ENCODE measurements around the gene ENDOV. TPM values are rescaled to one million over a fixed set of nuclear protein-coding genes. Genes with fewer than 3 reads are reported as not detected.

The ENDOV gene
- total RNA-seq, 1 donor from 2014 or later = 9.7 TPM

GRCh38 chr17:80379348-80379747 is 35.6 kb upstream of the ENDOV start:
- no peaks in the 10 kb centered on the region for H3K79me2 ChIP-seq (ENCODE audit: low read depth)
- no peak overlapping the region for H3K4me2 ChIP-seq
- no peaks in the 10 kb centered on the region for H3K9me3 Mint-ChIP-seq
- H3K27me3 ChIP-seq = no peaks in the 10 kb centered on the region
- H2AFZ ChIP-seq (replicated peaks) = no peak overlapping the region
- no peak overlapping the region for H3K9ac ChIP-seq
- TF ChIP-seq EZH2phosphoT487 (IDR thresholded peaks at IDR 0.05) (no peak), EZH2 (IDR thresholded peaks at IDR 0.05) (no peak), CTCF (IDR thresholded peaks at IDR 0.05) (no peak)
- peaks cover 23% of the 10 kb centered on the region for H3K36me3 Mint-ChIP-seq
- H3F3A ChIP-seq (ENCODE audit: low read depth) = no peaks in the 10 kb centered on the region
- peaks cover 8% of the 10 kb centered on the region for H3K4me1 Mint-ChIP-seq
- H3K27me3 Mint-ChIP-seq (ENCODE audit: insufficient read depth, low read depth) = no peaks in the 10 kb centered on the region
- H3K27ac ChIP-seq = no peak overlapping the region
- H3K4me3 Mint-ChIP-seq = no peak overlapping the region
- no peak overlapping the region for H3K4me3 ChIP-seq
- H3K36me3 ChIP-seq = no peaks in the 10 kb centered on the region
- no peak for DNase-seq (ENCODE audit: low spot score)
- H3K9me3 ChIP-seq (ENCODE audit: low read depth) = no peaks in the 10 kb centered on the region
- H3K4me1 ChIP-seq = no peaks in the 10 kb centered on the region
- H3K27ac Mint-ChIP-seq = no peak overlapping the region
- no peaks in the 10 kb centered on the region for H4K20me1 ChIP-seq (ENCODE audit: low read depth)

GRCh38 chr17:80380068-80380467 is 34.9 kb upstream of the ENDOV start:
- peaks cover 23% of the 10 kb centered on the region for H3K36me3 Mint-ChIP-seq
- Histone ChIP-seq H3K9ac (peak overlapping the region; percentile 42), H2AFZ (replicated peaks) (no peak overlapping the region), H3K36me3 (no peaks in the 10 kb centered on the region), H3K4me3 (no peak overlapping the region), H3K9me3 (ENCODE audit: low read depth) (no peaks in the 10 kb centered on the region), H3F3A (ENCODE audit: low read depth) (no peaks in the 10 kb centered on the region), H3K79me2 (ENCODE audit: low read depth) (no peaks in the 10 kb centered on the region), H4K20me1 (ENCODE audit: low read depth) (no peaks in the 10 kb centered on the region), H3K27ac (no peak overlapping the region), H3K4me2 (no peak overlapping the region), H3K27me3 (no peaks in the 10 kb centered on the region), H3K4me1 (no peaks in the 10 kb centered on the region)
- DNase-seq (ENCODE audit: low spot score) = no peak
- no peak overlapping the region for H3K27ac Mint-ChIP-seq
- TF ChIP-seq EZH2 (IDR thresholded peaks at IDR 0.05) (no peak), CTCF (IDR thresholded peaks at IDR 0.05) (no peak), EZH2phosphoT487 (IDR thresholded peaks at IDR 0.05) (no peak)
- no peaks in the 10 kb centered on the region for H3K9me3 Mint-ChIP-seq
- H3K4me1 Mint-ChIP-seq = peaks cover 8% of the 10 kb centered on the region
- H3K4me3 Mint-ChIP-seq = no peak overlapping the region
- H3K27me3 Mint-ChIP-seq (ENCODE audit: insufficient read depth, low read depth) = no peaks in the 10 kb centered on the region

GRCh38 chr17:80380555-80381002 is 34.4 kb upstream of the ENDOV start:
- Histone ChIP-seq H4K20me1 (ENCODE audit: low read depth) (no peaks in the 10 kb centered on the region), H3K27ac (no peak overlapping the region), H3K4me3 (no peak overlapping the region), H3F3A (ENCODE audit: low read depth) (no peaks in the 10 kb centered on the region), H3K4me1 (no peaks in the 10 kb centered on the region), H3K9ac (no peak overlapping the region), H3K9me3 (ENCODE audit: low read depth) (no peaks in the 10 kb centered on the region), H3K27me3 (no peaks in the 10 kb centered on the region), H3K79me2 (ENCODE audit: low read depth) (no peaks in the 10 kb centered on the region), H3K4me2 (no peak overlapping the region), H2AFZ (replicated peaks) (no peak overlapping the region), H3K36me3 (no peaks in the 10 kb centered on the region)
- H3K4me1 Mint-ChIP-seq = peaks cover 8% of the 10 kb centered on the region
- DNase-seq (ENCODE audit: low spot score) = no peak
- H3K4me3 Mint-ChIP-seq = no peak overlapping the region
- peaks cover 23% of the 10 kb centered on the region for H3K36me3 Mint-ChIP-seq
- no peak overlapping the region for H3K27ac Mint-ChIP-seq
- H3K9me3 Mint-ChIP-seq = no peaks in the 10 kb centered on the region
- no peak for TF ChIP-seq EZH2phosphoT487 (IDR thresholded peaks at IDR 0.05)
- no peak for TF ChIP-seq EZH2 (IDR thresholded peaks at IDR 0.05)
- TF ChIP-seq CTCF (IDR thresholded peaks at IDR 0.05) = no peak
- no peaks in the 10 kb centered on the region for H3K27me3 Mint-ChIP-seq (ENCODE audit: insufficient read depth, low read depth)
